Parathyroid adenoma (tissue), 2 donors: ENCODE data around the gene TOX3.

Experiments
- H2AFZ ChIP-seq: fragments of 300-600 bp; sonication (generic); one replicate; pipeline ENCODE4 v1.7.0; 2017; ENCODE audit warnings: antibody characterized with exemption, mild to moderate bottlenecking
- H3K27ac ChIP-seq: fragments of 300-600 bp; sonication (generic); one replicate; pipeline ENCODE4 v1.7.0; 2017
- H3K27me3 ChIP-seq: fragments of 300-600 bp; sonication (generic); one replicate; pipeline ENCODE4 v1.7.0; 2017; ENCODE audit warnings: low read length; ENCODE audit not compliant: control insufficient read depth, insufficient read depth
- H3K36me3 ChIP-seq: fragments of 300-600 bp; sonication (generic); one replicate; pipeline ENCODE4 v1.7.0; 2017; ENCODE audit warnings: low read length; ENCODE audit not compliant: control insufficient read depth, insufficient read depth
- H3K4me1 ChIP-seq: fragments of 300-600 bp; sonication (generic); one replicate; pipeline ENCODE4 v1.7.0; 2017; ENCODE audit warnings: control low read depth
- H3K4me2 ChIP-seq: fragments of 300-600 bp; sonication (generic); one replicate; pipeline ENCODE4 v1.7.0; 2017; ENCODE audit warnings: low read length
- H3K4me3 ChIP-seq: fragments of 300-600 bp; sonication (generic); one replicate; pipeline ENCODE4 v1.7.0; 2017; ENCODE audit warnings: low read depth, low read length
- H3K79me2 ChIP-seq: fragments of 300-600 bp; sonication (generic); one replicate; pipeline ENCODE4 v1.7.0; 2017; ENCODE audit warnings: control low read depth
- H3K9ac ChIP-seq: fragments of 300-600 bp; sonication (generic); one replicate; pipeline ENCODE4 v1.7.0; 2017; ENCODE audit warnings: mild to moderate bottlenecking
- H3K9me3 ChIP-seq: fragments of 300-600 bp; sonication (generic); one replicate; pipeline ENCODE4 v1.7.0; 2017; ENCODE audit warnings: low read length; ENCODE audit not compliant: control insufficient read depth
- TF ChIP-seq, protein P1 (sequence below): fragments of 300-600 bp; sonication (generic); IDR thresholded peaks from one replicate; pipeline ENCODE4 v1.7.0; 2017; ENCODE audit warnings: antibody characterized with exemption, mild to moderate bottlenecking
- donor health status: primary hyperparathyroidism.

The TOX3 gene

DNA sequence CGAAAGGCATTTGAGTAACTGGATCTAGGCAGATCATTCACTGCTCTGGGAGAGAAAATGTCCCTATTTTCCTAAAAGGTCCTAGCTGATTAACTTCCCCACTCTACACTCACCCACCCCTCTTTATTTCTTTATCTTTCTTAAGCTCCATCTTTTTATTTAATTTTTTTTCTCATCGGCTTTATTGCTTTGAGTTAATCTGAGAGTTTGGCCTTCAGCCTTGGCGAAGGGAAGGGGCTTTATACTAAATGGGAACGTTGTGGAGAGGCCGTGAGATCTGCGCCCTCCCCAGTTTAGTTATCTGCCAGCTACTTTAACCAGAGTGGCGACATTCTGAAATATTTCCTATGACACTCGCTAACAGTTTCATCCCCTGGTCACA lies 882 bp upstream of the TOX3 start:
- H3K9me3 ChIP-seq: no peaks in the 10 kb centered on the region
- H3K4me2 ChIP-seq: no peak overlapping the region
- no peak overlapping the region for H2AFZ ChIP-seq
- no peaks in the 10 kb centered on the region for H3K36me3 ChIP-seq
- H3K4me1 ChIP-seq: no peaks in the 10 kb centered on the region
- TF ChIP-seq, protein P1, sequence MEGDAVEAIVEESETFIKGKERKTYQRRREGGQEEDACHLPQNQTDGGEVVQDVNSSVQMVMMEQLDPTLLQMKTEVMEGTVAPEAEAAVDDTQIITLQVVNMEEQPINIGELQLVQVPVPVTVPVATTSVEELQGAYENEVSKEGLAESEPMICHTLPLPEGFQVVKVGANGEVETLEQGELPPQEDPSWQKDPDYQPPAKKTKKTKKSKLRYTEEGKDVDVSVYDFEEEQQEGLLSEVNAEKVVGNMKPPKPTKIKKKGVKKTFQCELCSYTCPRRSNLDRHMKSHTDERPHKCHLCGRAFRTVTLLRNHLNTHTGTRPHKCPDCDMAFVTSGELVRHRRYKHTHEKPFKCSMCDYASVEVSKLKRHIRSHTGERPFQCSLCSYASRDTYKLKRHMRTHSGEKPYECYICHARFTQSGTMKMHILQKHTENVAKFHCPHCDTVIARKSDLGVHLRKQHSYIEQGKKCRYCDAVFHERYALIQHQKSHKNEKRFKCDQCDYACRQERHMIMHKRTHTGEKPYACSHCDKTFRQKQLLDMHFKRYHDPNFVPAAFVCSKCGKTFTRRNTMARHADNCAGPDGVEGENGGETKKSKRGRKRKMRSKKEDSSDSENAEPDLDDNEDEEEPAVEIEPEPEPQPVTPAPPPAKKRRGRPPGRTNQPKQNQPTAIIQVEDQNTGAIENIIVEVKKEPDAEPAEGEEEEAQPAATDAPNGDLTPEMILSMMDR: no peak
- no peaks in the 10 kb centered on the region for H3K27me3 ChIP-seq
- H3K79me2 ChIP-seq: no peaks in the 10 kb centered on the region
- no peak overlapping the region for H3K4me3 ChIP-seq
- H3K9ac ChIP-seq: no peak overlapping the region
- H3K27ac ChIP-seq: no peak overlapping the region

DNA sequence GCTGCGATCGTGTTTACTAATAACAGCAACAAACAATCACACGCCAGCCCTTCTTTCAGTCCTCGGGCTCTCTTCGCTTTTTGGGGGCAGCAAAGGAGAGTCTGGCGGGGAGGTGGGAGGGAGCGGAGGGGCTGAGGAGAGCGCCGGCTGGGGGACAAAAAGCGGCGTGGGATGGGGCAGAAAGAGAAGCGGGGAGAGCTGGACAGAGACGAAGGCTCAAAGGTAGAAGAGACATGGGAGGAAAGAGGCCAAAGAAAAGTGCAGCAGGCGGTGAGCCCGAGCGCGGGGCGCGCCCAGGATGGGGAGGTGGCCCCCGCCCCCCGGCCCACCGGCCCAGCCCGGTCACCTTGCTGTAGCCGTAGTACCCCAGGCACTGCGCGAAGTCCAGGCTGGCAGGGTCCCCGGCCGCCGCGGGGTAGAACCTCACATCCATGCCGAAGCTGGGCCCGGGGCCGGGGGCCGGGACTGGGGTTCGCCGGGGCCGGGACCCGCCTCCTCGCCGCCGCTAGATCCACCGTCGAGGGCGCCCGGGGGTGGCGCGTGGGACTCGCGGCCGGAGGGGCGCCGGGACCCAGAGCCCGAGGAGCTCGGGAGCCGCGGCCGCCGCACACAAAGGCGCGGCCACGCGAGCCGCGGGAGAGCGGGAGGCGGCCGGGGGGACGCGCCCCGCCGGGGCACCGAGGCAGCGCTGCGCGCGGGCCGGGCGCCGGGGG lies 496 bp downstream of the TOX3 start:
- Histone ChIP-seq H3K27ac (no peak overlapping the region), H3K79me2 (no peaks in the 10 kb centered on the region), H3K4me3 (peak overlapping the region; percentile 17), H3K27me3 (no peaks in the 10 kb centered on the region), H3K4me2 (peak overlapping the region; percentile 69), H3K4me1 (no peaks in the 10 kb centered on the region), H2AFZ (no peak overlapping the region), H3K36me3 (no peaks in the 10 kb centered on the region), H3K9me3 (no peaks in the 10 kb centered on the region), H3K9ac (no peak overlapping the region)
- TF ChIP-seq, protein P1: no peak

DNA sequence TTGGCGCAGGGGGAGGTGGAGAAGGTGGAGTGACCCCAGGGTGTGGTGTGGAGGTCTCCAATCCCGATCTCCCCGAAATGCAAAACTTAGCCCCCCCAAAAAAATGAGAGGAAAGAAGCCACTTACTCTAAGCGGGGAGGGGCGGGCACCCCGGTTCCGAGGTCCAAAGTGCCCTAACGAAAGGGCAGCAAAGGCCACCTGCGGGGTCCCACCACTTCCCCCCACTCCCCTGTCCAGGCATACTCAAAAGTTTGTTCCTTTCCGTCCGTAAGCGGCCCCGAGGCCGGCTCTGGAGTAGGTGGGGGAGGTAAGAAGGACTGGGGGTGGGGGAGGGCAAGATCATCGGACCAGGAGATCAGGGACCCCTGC lies 1.1 kb downstream of the TOX3 start:
- H3K79me2 ChIP-seq: no peaks in the 10 kb centered on the region
- H3K36me3 ChIP-seq: no peaks in the 10 kb centered on the region
- no peaks in the 10 kb centered on the region for H3K27me3 ChIP-seq
- peak overlapping the region; percentile 69 for H3K4me2 ChIP-seq
- peak overlapping the region; percentile 38 for H3K4me3 ChIP-seq
- TF ChIP-seq, protein P1: no peak
- no peaks in the 10 kb centered on the region for H3K4me1 ChIP-seq
- no peak overlapping the region for H2AFZ ChIP-seq
- H3K9ac ChIP-seq: no peak overlapping the region
- no peaks in the 10 kb centered on the region for H3K9me3 ChIP-seq
- no peak overlapping the region for H3K27ac ChIP-seq

DNA sequence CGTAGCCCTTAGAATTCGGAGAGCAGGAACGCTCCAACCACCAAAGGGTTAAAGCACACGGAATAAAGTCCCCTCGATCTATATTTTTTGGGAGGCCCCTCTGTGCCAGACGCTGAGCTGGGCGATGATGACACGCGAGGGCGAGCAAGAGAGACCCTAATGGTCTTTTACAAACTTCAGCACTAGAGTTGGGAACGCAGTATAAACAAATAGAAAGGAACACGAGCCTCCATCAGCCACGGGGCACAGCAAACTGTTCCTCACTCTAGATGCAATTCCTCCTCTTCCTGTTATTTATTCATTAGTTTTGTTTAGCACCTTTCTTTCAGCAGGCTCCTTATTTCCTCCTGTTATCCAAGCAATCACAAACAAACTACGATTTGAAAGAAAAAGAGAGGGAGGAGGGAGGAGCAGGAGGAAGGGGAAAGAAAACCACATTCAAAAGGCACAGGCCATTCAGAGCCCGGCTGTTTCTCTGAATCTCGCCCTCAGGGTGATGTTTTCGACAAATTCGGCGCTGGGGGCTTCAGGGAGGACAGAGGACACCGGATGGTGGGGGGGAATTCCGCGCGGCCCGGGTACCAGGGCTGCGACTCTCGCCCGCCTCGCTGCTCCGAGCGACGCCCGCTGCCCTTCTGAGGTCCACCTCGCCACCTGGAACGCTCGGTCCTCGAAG lies 1.6 kb downstream of the TOX3 start:
- Histone ChIP-seq H3K79me2 (no peaks in the 10 kb centered on the region), H3K4me1 (no peaks in the 10 kb centered on the region), H3K27me3 (no peaks in the 10 kb centered on the region), H3K9ac (no peak overlapping the region), H2AFZ (peak overlapping the region; percentile 29), H3K9me3 (no peaks in the 10 kb centered on the region), H3K27ac (no peak overlapping the region), H3K4me2 (peak overlapping the region; percentile 69), H3K4me3 (peak overlapping the region; percentile 38), H3K36me3 (no peaks in the 10 kb centered on the region)
- TF ChIP-seq, protein P1: no peak

DNA sequence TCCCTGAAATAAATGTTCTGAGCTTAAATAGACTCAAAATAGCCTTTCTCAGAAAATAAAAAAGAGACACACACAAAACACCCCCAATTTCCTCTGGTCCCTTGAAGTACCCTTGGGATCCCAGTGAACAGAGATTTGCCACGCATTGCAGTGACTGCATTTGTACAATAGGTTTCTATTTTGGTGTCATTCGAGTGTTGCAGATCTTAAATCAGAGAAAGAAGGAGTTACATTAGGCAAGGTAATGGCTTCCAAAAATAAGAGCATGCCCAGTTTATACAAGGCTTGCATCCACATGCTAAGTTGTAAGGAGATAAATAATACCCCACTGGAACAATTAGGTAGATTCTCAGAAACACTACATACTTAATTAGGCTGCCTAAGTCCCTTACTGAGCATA lies 2.2 kb downstream of the TOX3 start:
- Histone ChIP-seq H3K4me3 (no peak overlapping the region), H3K9ac (no peak overlapping the region), H3K27ac (no peak overlapping the region), H3K9me3 (no peaks in the 10 kb centered on the region), H3K4me2 (no peak overlapping the region), H3K27me3 (no peaks in the 10 kb centered on the region), H2AFZ (no peak overlapping the region), H3K36me3 (no peaks in the 10 kb centered on the region), H3K79me2 (no peaks in the 10 kb centered on the region), H3K4me1 (no peaks in the 10 kb centered on the region)
- TF ChIP-seq, protein P1: no peak
